Measurements from ENCODE around the gene DYSF. TPM values are rescaled to one million over a fixed set of nuclear protein-coding genes. Genes with fewer than 3 reads are reported as not detected.

Gene DYSF
- total and polyA plus RNA-seq, 9 donors, result 2.3 to 16.5 (median 5.1) TPM

- TF ChIP-seq EP300 (IDR thresholded peaks at IDR 0.05), result no peak
- no peak for TF ChIP-seq POLR2A (IDR thresholded peaks at IDR 0.05)
- TF ChIP-seq CTCF (IDR thresholded peaks at IDR 0.05), result no peak
- Histone ChIP-seq H3K9me3 (no peaks in the 10 kb centered on the region), H3K4me1 (ENCODE audit: insufficient read depth) (no peaks in the 10 kb centered on the region), H3K36me3 (no peaks in the 10 kb centered on the region), H3K27ac (no peak overlapping the region), H3K27me3 (no peaks in the 10 kb centered on the region), H3K4me3 (no peak overlapping the region)
- intact Hi-C loops (cut with DNase I), result no loop called here
- 84 to 89% (median 89%) methylated on average over 4 of the region's 4 CpGs for WGBS, 3 donors
- DNase-seq, result no peak
These were observed 262.8 kb downstream of the DYSF start for GRCh38 chr2:71715951-71716696.

GRCh38 chr2:71716697-71717624 is 263.6 kb downstream of the DYSF start:
- TF ChIP-seq EP300 (IDR thresholded peaks at IDR 0.05), result no peak
- TF ChIP-seq POLR2A (IDR thresholded peaks at IDR 0.05), result no peak
- TF ChIP-seq CTCF (IDR thresholded peaks at IDR 0.05), result no peak
- DNase-seq, result peak in 2 of 5 donors; percentile 36 to 42
- Histone ChIP-seq H3K4me3 (no peak overlapping the region), H3K4me1 (ENCODE audit: insufficient read depth) (no peaks in the 10 kb centered on the region), H3K27ac (no peak overlapping the region), H3K9me3 (no peaks in the 10 kb centered on the region), H3K27me3 (no peaks in the 10 kb centered on the region), H3K36me3 (no peaks in the 10 kb centered on the region)
- intact Hi-C loops (cut with DNase I), result no loop called here
- 33 to 56% (median 40%) methylated on average over 17 of the region's 17 CpGs for WGBS, 3 donors

GRCh38 chr2:71718686-71719085 is 265.3 kb downstream of the DYSF start:
- Histone ChIP-seq H3K27me3 (no peaks in the 10 kb centered on the region), H3K4me3 (no peak overlapping the region), H3K9me3 (no peaks in the 10 kb centered on the region), H3K27ac (no peak overlapping the region), H3K4me1 (ENCODE audit: insufficient read depth) (no peaks in the 10 kb centered on the region), H3K36me3 (no peaks in the 10 kb centered on the region)
- TF ChIP-seq EP300 (IDR thresholded peaks at IDR 0.05) (no peak), CTCF (IDR thresholded peaks at IDR 0.05) (no peak), POLR2A (IDR thresholded peaks at IDR 0.05) (no peak)
- WGBS, 3 donors, result 71 to 76% (median 71%) methylated on average over 1 of the region's 1 CpG
- DNase-seq, result no peak
- intact Hi-C loops (cut with DNase I), result no loop called here

- Histone ChIP-seq H3K4me1 (ENCODE audit: insufficient read depth) (no peaks in the 10 kb centered on the region), H3K27me3 (no peaks in the 10 kb centered on the region), H3K27ac (no peak overlapping the region), H3K36me3 (no peaks in the 10 kb centered on the region), H3K9me3 (no peaks in the 10 kb centered on the region), H3K4me3 (no peak overlapping the region)
- WGBS, 3 donors, result 91 to 94% (median 93%) methylated on average over 5 of the region's 5 CpGs
- no peak for TF ChIP-seq POLR2A (IDR thresholded peaks at IDR 0.05)
- no peak for TF ChIP-seq EP300 (IDR thresholded peaks at IDR 0.05)
- TF ChIP-seq CTCF (IDR thresholded peaks at IDR 0.05), result no peak
- intact Hi-C loops (cut with DNase I), result no loop called here
- DNase-seq, result no peak
These were observed 266.3 kb downstream of the DYSF start for GRCh38 chr2:71719520-71720282.
